Brain microvascular endothelial cell (primary cell): ENCODE data around the gene MRPL33.
A peak's percentile ranks its signal among the peaks of the same experiment; 100 is the strongest.

Source experiments
- DNase-seq: peaks from one replicate; pipeline ENCODE4 v3.0.0-alpha.2; 2020
- H3K27ac ChIP-seq: fragments of 250-450 bp; sonication (Bioruptor Pico); 2 replicates; pipeline ENCODE4 v1.5.1; 2020; ENCODE audit warnings: mild to moderate bottlenecking, moderate library complexity
- H3K27me3 ChIP-seq: fragments of 250-450 bp; sonication (Bioruptor Pico); replicated peaks from 2 replicates; pipeline ENCODE4 v1.5.1; 2020; ENCODE audit warnings: mild to moderate bottlenecking
- H3K36me3 ChIP-seq: fragments of 250-450 bp; sonication (Bioruptor Pico); replicated peaks from 2 replicates; pipeline ENCODE4 v1.5.1; 2020; ENCODE audit warnings: mild to moderate bottlenecking
- H3K4me3 ChIP-seq: 2 replicates; pipeline ENCODE4 v1.5.1; 2011; ENCODE audit warnings: low read depth, mild to moderate bottlenecking, control low read depth, low read length, moderate library complexity
- in situ Hi-C: cut with HindIII; loops from 2 replicates; pipeline ENCODE4 v1.10.0; 2017; ENCODE audit warnings: low sequenced_read_pairs, low pct_ligation_motif_present
- TF ChIP-seq, protein P1 (sequence below): IDR thresholded peaks from 2 replicates; pipeline ENCODE4 v1.5.1; 2011; ENCODE audit warnings: low read depth, mild to moderate bottlenecking, moderate library complexity, low read length, control low read depth, inconsistent platforms; ENCODE audit errors: missing control alignments

Gene MRPL33

DNA sequence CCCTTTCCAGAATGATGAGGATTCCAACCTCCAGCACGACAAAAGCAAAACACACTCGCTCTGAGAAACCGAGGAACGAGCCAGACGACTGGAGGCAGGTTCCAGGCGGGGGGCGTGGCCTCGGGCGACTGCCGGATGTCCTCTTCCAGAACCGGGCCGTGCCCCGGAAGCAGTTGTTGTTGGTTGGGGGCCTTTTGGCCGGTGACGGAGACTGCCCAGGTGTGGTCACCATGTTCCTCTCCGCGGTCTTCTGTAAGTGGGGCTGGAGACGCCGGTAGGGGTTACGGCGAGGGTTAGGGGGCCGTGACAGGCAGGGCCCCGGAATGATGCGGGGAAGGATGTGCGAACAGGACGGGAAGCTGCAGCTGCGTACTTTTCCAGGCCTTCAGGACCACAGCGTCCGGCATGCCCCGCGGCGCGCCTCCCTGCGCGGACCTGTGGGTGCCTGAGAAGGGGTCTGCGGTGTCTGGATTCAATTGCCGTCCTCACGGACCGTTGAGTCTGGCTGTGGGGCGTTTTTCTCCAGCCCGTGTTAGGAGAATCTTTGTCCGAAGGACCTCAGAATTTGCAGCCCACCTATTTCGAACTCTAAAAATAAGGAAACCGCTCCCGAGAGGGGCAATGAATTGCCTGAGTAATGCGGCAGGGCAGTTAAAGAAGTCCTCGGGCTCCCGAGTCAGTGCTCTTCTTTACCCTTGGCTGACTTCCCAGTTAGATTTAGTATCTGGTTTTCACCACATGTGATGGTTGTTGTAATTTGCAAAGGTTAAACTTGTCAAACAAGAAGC is at the start of gene MRPL33:
Gene MRPL33, plus strand, starts transcription at position 172 of the 788 bp plus-strand sequence. Its CDS starts 59 bp downstream, at position 231.
- TF ChIP-seq, protein P1, sequence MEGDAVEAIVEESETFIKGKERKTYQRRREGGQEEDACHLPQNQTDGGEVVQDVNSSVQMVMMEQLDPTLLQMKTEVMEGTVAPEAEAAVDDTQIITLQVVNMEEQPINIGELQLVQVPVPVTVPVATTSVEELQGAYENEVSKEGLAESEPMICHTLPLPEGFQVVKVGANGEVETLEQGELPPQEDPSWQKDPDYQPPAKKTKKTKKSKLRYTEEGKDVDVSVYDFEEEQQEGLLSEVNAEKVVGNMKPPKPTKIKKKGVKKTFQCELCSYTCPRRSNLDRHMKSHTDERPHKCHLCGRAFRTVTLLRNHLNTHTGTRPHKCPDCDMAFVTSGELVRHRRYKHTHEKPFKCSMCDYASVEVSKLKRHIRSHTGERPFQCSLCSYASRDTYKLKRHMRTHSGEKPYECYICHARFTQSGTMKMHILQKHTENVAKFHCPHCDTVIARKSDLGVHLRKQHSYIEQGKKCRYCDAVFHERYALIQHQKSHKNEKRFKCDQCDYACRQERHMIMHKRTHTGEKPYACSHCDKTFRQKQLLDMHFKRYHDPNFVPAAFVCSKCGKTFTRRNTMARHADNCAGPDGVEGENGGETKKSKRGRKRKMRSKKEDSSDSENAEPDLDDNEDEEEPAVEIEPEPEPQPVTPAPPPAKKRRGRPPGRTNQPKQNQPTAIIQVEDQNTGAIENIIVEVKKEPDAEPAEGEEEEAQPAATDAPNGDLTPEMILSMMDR = no peak
- no peaks in the 10 kb centered on the region for H3K27me3 ChIP-seq
- in situ Hi-C loops = loop anchor here (25.0 kb wide), 1 partner anchor 641 kb away; no protein-coding TSS in a partner anchor
- peak within 1 kb of the TSS; percentile 87 for H3K27ac ChIP-seq
- peak; percentile 89 for DNase-seq
- H3K36me3 ChIP-seq = no peaks in the 10 kb centered on the region
- H3K4me3 ChIP-seq = peak within 1 kb of the TSS; percentile 91

DNA sequence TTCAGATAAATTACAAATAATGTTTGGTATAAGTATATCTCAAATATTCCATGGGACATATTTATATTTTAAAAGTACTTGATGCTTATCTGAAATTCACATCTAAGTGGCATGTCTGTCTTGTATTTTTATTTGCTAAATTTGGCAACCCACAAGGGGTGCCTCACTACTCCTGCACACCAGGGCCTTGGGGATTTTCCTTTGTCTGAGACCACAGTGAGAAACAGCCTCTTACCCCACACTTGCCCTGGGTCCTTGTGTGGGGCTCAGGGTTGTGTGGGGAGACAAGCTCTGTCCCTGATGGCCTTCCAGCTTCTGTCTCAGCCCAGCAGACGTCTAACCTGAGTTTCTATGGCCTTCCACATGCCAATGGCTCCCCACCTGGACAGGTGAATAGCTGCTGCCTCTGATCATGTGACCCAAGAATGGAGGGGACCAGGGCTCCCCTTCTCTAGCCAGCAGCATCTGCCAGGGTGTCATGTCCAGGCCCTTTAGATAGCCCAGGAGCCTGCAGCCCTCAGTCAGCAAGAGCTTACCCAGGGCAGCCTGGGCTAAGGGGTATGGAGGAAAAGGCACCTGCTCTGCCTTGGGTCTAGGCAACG is 49.5 kb upstream of the MRPL33 start:
- no peak for DNase-seq
- Histone ChIP-seq H3K36me3 (no peaks in the 10 kb centered on the region), H3K4me3 (no peak overlapping the region), H3K27ac (no peak overlapping the region), H3K27me3 (no peaks in the 10 kb centered on the region)
- TF ChIP-seq, protein P1 = no peak
- in situ Hi-C loops = no loop called here

DNA sequence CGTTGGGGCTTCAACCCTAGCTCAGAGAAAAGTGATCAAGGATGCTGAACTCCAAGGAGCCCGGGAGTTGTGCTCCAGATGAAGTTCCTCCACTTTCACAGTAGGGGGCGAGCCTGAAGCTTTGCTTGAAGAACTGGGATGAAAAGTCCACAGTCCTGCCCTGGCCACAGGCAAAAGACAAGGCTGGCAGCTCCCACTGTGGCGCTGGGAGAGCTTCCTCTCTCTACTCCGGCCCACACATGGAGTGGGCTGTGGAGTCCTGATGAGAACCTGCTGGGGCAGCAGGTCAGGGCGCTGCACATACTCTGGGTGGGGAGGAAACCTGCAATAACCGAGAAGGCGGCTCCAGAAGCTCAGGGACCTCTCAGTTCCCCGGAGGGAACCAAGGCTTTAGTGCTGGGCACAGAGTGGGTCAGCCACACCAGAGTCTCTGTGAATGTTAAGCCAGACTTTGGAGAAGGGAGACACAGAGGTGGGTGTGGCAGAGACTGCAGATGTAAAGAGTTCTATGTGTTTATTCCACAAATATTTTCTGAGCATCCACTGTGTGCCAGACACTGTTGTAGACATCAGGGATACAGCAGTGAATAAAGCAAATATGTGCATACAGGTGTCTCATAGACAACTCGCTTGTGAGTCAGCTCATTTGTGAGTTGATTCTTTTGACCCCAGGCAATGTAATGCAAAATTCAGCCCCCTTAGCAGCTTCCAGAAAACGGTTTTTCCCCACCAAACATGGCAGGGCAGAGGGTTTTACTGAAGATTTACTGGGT is 48.0 kb upstream of the MRPL33 start:
- H3K4me3 ChIP-seq = no peak overlapping the region
- no peaks in the 10 kb centered on the region for H3K36me3 ChIP-seq
- no peak overlapping the region for H3K27ac ChIP-seq
- DNase-seq = peak; percentile 73
- in situ Hi-C loops = no loop called here
- H3K27me3 ChIP-seq = no peaks in the 10 kb centered on the region
- TF ChIP-seq, protein P1 = peak; percentile 90

DNA sequence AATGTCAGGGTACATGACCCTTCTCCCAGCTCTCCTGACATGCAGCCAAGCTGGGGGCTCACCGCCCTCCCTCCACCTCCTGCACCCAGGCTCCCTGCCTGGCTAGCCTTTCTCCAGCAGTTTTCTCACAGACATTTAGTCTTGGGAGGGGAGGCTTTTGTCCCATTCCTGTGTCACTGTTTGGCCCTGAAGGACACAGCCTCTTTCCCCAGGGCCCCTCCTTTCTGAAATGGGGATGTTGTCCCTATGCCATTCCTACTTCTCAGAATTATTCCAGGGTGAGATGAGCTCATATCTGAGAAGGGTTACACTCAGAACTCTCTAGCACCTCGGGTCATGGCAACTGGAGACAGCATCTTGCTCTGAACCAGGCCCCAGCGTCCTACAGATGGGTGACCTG is 47.3 kb upstream of the MRPL33 start:
- in situ Hi-C loops = no loop called here
- Histone ChIP-seq H3K4me3 (no peak overlapping the region), H3K27me3 (no peaks in the 10 kb centered on the region), H3K27ac (no peak overlapping the region), H3K36me3 (no peaks in the 10 kb centered on the region)
- no peak for DNase-seq
- TF ChIP-seq, protein P1 = no peak

DNA sequence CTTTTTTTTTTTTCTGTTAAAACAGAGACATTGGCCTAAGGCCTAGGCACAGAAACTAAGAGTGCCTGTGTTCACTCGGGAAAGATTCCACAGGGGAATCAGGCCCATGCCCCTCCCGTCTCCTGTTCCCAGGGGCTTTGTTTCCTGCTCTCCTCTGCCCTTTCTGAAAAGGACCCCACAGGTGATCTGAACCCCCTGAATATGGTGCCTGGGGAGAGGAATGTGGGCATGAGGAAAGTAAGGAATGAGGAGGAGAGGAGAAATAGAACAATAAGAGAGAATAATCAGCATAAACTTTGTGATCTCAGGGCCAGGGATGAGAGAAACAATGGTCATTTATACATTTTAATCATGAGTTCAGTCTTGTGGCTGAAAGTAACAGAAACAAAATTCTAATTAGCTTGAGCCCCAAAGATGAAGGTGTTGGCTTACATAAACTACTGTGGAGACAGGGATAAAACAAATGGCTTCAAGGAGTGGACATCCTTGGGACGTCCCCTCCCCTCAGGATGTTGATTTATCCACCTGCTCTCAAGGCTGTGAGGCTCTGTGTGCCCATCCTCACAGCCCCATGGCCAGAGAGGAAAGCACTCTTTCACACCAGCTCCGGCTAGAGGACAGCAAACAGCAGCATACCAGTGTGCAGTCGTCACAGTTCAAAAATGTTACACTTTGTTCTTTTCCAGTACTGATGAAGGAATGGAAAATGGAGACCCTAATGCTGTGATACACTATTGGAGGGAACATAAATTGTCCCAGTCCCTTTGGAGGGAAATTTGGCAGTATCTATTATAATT is 46.4 kb upstream of the MRPL33 start:
- DNase-seq = peak; percentile 58
- H3K27ac ChIP-seq = no peak overlapping the region
- no peak overlapping the region for H3K4me3 ChIP-seq
- no peaks in the 10 kb centered on the region for H3K36me3 ChIP-seq
- in situ Hi-C loops = no loop called here
- H3K27me3 ChIP-seq = no peaks in the 10 kb centered on the region
- TF ChIP-seq, protein P1 = no peak
